ENCODE results near the gene PSENEN.

GRCh38 chr19:35724560-35724959 is 20.9 kb upstream of the PSENEN start:
- TF ChIP-seq SIN3A (IDR thresholded peaks at IDR 0.05; ENCODE audit: borderline replicate concordance, insufficient read depth, low read length), result no peak
- TF ChIP-seq POLR2AphosphoS5 (IDR thresholded peaks at IDR 0.05; ENCODE audit: low read depth, low read length), result 0 out of 2 replicates have a peak, but pooled peaks have one; percentile 14
- TF ChIP-seq REST (IDR thresholded peaks at IDR 0.05; ENCODE audit: insufficient read depth in 1 of 2, low read depth in 2 of 2, low read length in 2 of 2), result no peak
